ENCODE data around the gene NGFR. TPM values are rescaled to one million over a fixed set of nuclear protein-coding genes. Genes with fewer than 3 reads are reported as not detected.
A peak's percentile ranks its signal among the peaks of the same experiment; 100 is the strongest.

The NGFR gene
- total and polyA plus RNA-seq, 9 of the 15 experiments (the other 6 are each of a cell fraction or from before 2014, with no cell fraction given) = 0.07 to 0.23 (median 0.13) TPM; not detected in 4

- TF ChIP-seq CTCF (IDR thresholded peaks at IDR 0.05 in 2 of 3, conservative IDR thresholded peaks at IDR 0.05 in 1 of 3; ENCODE audit: insufficient read depth in 2 of 3, low read depth in 1 of 3, low read length in 3 of 3) (peak in 2 of 3 experiments; percentile 31 to 38; a peak in 4 of 6 replicates), E2F6 (IDR thresholded peaks at IDR 0.05; ENCODE audit: borderline replicate concordance in 1 of 2, extremely low read depth in 1 of 2, insufficient read depth in 1 of 2, insufficient read length in 1 of 2, low read depth in 1 of 2, low read length in 1 of 2, poor library complexity in 1 of 2, severe bottlenecking in 1 of 2) (peak in 1 of 2 experiments; percentile 31), ZNF165 (CRISPR knock-in tag; IDR thresholded peaks at IDR 0.05; ENCODE audit: borderline replicate concordance) (no peak), CTBP1 (IDR thresholded peaks at IDR 0.05; ENCODE audit: borderline replicate concordance) (0 out of 2 replicates have a peak, but pooled peaks have one; percentile 23), ZNF740 (CRISPR knock-in tag; IDR thresholded peaks at IDR 0.05) (peak; percentile 59; the same call in 1 of the 2 replicates), ZNF740 (tag; IDR thresholded peaks at IDR 0.05) (no peak), ZNF174 (CRISPR knock-in tag; IDR thresholded peaks at IDR 0.05) (no peak), VEZF1 (CRISPR knock-in tag; IDR thresholded peaks at IDR 0.05) (peak; percentile 52), RBFOX2 (IDR thresholded peaks at IDR 0.05; ENCODE audit: low read depth, low read length) (peak; percentile 38; the same call in 1 of the 2 replicates), UBTF (IDR thresholded peaks at IDR 0.05; ENCODE audit: borderline replicate concordance in 1 of 2, low read depth in 2 of 2, low read length in 2 of 2) (0 out of 4 replicates have a peak, but pooled peaks of 1 of the 2 experiments have one; percentile 78), NRF1 (conservative IDR thresholded peaks at IDR 0.05 in 1 of 2, IDR thresholded peaks at IDR 0.05 in 1 of 2) (peak in 1 of 2 experiments; percentile 27; a peak in 2 of 4 replicates), GTF2E2 (tag; IDR thresholded peaks at IDR 0.05) (no peak)
These were observed at the start of gene NGFR (continued) for GRCh38 chr17:49494986-49495841.
